ENCODE data around the gene NAT9.

Gene NAT9

DNA sequence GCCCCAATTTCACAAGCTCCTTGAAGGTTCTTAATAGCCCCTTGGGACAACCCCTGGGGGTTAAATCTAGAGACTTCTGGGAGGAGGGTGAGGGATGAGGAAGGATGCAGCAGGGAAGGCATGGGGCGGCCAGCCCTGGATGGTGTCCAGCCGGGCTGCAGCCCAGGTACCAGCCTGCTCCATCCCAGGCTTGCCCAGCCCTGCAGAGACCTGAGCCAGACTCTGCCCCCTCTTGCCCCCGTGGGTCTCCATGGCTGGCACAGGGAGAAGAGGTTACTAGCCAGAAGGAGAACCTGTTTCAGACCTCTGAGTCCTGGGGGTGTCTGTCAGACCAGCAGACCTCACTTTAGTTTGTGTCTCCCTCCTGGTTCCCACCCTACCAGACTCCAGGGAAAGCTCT is 19.3 kb downstream of the NAT9 start:
- H3K4me3 ChIP-seq (ENCODE audit: insufficient read depth, low read depth, low read length, poor library complexity, severe bottlenecking) = no peak overlapping the region
- no peaks in the 10 kb centered on the region for H3K9me3 ChIP-seq (ENCODE audit: control insufficient read depth, low read length)
- no peaks in the 10 kb centered on the region for H3K27me3 ChIP-seq (replicated peaks; ENCODE audit: control insufficient read depth, insufficient read depth, low read length, poor library complexity, severe bottlenecking)
- H3K4me1 ChIP-seq (ENCODE audit: control insufficient read depth, insufficient read depth, low read length, poor library complexity, severe bottlenecking) = peaks cover 87% of the 10 kb centered on the region
- DNase-seq = no peak
- peaks cover 12% of the 10 kb centered on the region for H3K36me3 ChIP-seq (ENCODE audit: control insufficient read depth, insufficient read depth, low read length)
- peak overlapping the region; percentile 58 for H3K27ac ChIP-seq (ENCODE audit: insufficient read depth, low read length, poor library complexity, severe bottlenecking)

DNA sequence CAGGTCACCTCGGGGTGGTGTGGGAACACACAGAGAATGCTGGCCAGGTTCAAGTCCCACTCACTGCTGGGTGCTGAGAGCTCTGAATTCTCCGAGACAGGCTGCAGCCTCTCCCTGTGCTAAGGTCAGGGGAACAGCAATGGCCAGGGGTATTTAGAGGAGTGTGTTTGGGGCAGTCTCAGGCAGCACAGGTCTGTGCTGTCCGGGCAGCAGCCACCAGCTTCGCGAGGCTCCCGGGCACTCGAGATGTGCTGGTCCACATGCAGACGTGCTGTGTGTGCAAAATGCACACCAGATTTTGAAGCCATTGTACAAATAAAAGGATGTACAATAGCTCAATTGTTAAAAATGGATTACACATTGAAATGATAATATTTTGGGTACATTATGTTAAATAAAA is 20.6 kb downstream of the NAT9 start:
- H3K4me1 ChIP-seq (ENCODE audit: control insufficient read depth, insufficient read depth, low read length, poor library complexity, severe bottlenecking) = peaks cover 93% of the 10 kb centered on the region
- peaks cover 10% of the 10 kb centered on the region for H3K36me3 ChIP-seq (ENCODE audit: control insufficient read depth, insufficient read depth, low read length)
- DNase-seq = no peak
- peak overlapping the region; percentile 9 for H3K27ac ChIP-seq (ENCODE audit: insufficient read depth, low read length, poor library complexity, severe bottlenecking)
- H3K9me3 ChIP-seq (ENCODE audit: control insufficient read depth, low read length) = no peaks in the 10 kb centered on the region
- no peaks in the 10 kb centered on the region for H3K27me3 ChIP-seq (replicated peaks; ENCODE audit: control insufficient read depth, insufficient read depth, low read length, poor library complexity, severe bottlenecking)
- H3K4me3 ChIP-seq (ENCODE audit: insufficient read depth, low read depth, low read length, poor library complexity, severe bottlenecking) = no peak overlapping the region

DNA sequence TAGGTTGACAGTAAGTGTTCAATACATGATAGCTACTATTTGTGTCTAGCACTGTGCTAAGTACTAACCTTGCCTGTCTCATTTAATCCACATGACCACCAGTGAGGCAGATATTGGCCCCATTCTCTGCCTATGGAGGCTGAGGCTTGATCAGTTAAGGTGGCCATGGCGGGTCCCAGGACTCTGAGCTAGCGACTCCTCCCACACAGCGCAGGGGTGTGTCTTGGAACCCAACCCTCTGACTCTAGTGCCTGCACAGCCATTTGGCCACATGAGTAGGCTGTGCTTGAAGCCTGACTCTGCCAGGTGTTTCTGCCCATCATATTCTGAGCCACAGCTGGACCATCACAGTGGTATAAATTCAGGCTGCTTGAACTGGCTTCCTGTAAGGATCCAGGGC is 21.3 kb downstream of the NAT9 start:
- DNase-seq = no peak
- H3K27ac ChIP-seq (ENCODE audit: insufficient read depth, low read length, poor library complexity, severe bottlenecking) = peak overlapping the region; percentile 9
- peaks cover 8% of the 10 kb centered on the region for H3K36me3 ChIP-seq (ENCODE audit: control insufficient read depth, insufficient read depth, low read length)
- H3K27me3 ChIP-seq (replicated peaks; ENCODE audit: control insufficient read depth, insufficient read depth, low read length, poor library complexity, severe bottlenecking) = no peaks in the 10 kb centered on the region
- H3K4me1 ChIP-seq (ENCODE audit: control insufficient read depth, insufficient read depth, low read length, poor library complexity, severe bottlenecking) = peaks cover 86% of the 10 kb centered on the region
- H3K4me3 ChIP-seq (ENCODE audit: insufficient read depth, low read depth, low read length, poor library complexity, severe bottlenecking) = no peak overlapping the region
- no peaks in the 10 kb centered on the region for H3K9me3 ChIP-seq (ENCODE audit: control insufficient read depth, low read length)

DNA sequence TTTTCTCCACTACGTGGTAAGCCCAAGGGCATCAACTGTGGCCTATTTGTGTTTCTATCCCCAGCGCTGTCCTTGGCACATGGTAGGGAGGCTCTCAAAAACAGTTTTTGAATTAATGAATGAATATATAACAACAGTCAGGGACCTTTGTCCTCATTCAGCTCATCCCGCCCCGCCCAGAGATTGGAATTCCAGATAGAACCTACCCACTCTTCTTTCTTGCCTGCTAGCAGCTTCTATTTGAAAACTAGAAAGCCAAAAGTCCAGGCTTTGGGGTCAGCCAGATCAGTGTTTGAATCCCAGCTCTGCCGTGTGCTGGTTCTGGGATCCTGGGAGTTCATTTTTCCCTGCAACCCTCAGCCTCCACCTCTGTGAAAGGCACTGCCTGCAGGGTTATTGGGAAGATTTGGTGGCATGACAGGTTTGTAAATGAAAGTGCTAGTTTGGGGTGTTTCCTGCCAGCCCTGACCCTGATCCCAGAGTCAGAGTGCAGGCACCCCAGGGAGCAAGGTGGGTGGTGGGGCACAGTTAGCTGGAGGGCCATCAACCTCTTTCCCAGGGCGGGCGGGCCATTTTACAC is 23.2 kb downstream of the NAT9 start:
- peaks cover 67% of the 10 kb centered on the region for H3K4me1 ChIP-seq (ENCODE audit: control insufficient read depth, insufficient read depth, low read length, poor library complexity, severe bottlenecking)
- no peak for DNase-seq
- H3K36me3 ChIP-seq (ENCODE audit: control insufficient read depth, insufficient read depth, low read length) = peaks cover 8% of the 10 kb centered on the region
- H3K27me3 ChIP-seq (replicated peaks; ENCODE audit: control insufficient read depth, insufficient read depth, low read length, poor library complexity, severe bottlenecking) = no peaks in the 10 kb centered on the region
- no peaks in the 10 kb centered on the region for H3K9me3 ChIP-seq (ENCODE audit: control insufficient read depth, low read length)
- peak overlapping the region; percentile 65 for H3K27ac ChIP-seq (ENCODE audit: insufficient read depth, low read length, poor library complexity, severe bottlenecking)
- H3K4me3 ChIP-seq (ENCODE audit: insufficient read depth, low read depth, low read length, poor library complexity, severe bottlenecking) = no peak overlapping the region

DNA sequence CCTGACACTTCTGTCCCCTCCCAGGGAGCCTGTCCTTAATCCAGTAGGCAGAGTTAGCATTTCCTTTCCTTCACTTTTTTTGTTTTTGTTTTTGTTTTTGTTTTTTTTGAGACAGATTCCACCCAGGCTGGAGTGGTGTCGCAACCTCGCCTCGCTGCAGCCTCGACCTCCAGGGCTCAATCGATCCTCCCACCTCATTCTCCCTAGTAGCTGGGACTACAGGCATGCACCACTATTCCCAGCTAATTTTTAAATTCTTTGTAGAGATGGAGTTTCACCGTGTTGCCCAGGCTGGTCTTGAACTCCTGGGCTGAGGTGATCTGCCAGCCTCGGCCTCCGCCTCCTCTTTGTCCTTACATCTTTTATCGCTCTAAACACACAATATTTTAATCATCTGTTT is 23.7 kb downstream of the NAT9 start:
- Histone ChIP-seq H3K4me3 (ENCODE audit: insufficient read depth, low read depth, low read length, poor library complexity, severe bottlenecking) (no peak overlapping the region), H3K9me3 (ENCODE audit: control insufficient read depth, low read length) (no peaks in the 10 kb centered on the region), H3K27me3 (replicated peaks; ENCODE audit: control insufficient read depth, insufficient read depth, low read length, poor library complexity, severe bottlenecking) (no peaks in the 10 kb centered on the region), H3K4me1 (ENCODE audit: control insufficient read depth, insufficient read depth, low read length, poor library complexity, severe bottlenecking) (peaks cover 67% of the 10 kb centered on the region), H3K27ac (ENCODE audit: insufficient read depth, low read length, poor library complexity, severe bottlenecking) (peak overlapping the region; percentile 65), H3K36me3 (ENCODE audit: control insufficient read depth, insufficient read depth, low read length) (peaks cover 8% of the 10 kb centered on the region)
- DNase-seq = no peak

DNA sequence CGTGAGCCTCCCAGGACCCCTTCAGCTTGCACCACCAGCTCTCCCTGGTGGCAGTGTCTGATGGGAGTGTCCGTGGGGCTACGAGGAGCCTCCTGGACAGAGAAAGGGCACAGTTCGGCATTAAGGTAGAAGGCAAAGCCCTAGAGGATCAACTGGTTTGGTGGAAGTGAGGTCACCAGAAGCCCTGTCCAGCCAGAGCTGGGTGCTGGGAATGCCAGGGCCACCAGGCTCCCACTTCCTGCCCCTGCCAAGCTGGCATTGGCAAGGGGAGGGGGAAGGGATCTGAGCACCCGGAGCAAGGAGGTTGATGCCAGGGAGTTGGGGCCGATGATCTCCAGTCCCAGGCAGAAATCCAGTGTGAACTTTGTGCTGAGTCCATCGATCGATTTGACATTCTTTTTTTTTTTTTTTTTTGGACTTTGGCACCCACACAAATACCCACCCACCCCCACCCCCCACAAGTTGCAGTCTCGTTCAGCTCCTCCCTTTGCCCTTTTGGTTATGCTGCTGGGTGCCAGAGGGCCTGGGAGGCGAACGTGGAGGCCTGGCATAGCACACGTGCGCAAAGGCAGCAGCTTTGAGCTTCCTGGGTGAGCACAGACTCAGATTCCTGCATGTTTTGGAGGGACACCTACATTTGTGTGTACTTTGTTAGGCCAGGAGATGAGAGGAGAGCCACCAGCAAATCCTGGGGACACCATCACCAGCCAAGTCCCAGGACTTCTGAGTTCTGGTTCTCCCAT is 25.6 kb downstream of the NAT9 start:
- H3K36me3 ChIP-seq (ENCODE audit: control insufficient read depth, insufficient read depth, low read length) = peaks cover 8% of the 10 kb centered on the region
- H3K4me3 ChIP-seq (ENCODE audit: insufficient read depth, low read depth, low read length, poor library complexity, severe bottlenecking) = peak overlapping the region; percentile 99
- H3K27me3 ChIP-seq (replicated peaks; ENCODE audit: control insufficient read depth, insufficient read depth, low read length, poor library complexity, severe bottlenecking) = no peaks in the 10 kb centered on the region
- H3K27ac ChIP-seq (ENCODE audit: insufficient read depth, low read length, poor library complexity, severe bottlenecking) = peak overlapping the region; percentile 82
- DNase-seq = no peak
- H3K9me3 ChIP-seq (ENCODE audit: control insufficient read depth, low read length) = no peaks in the 10 kb centered on the region
- H3K4me1 ChIP-seq (ENCODE audit: control insufficient read depth, insufficient read depth, low read length, poor library complexity, severe bottlenecking) = peaks cover 64% of the 10 kb centered on the region

DNA sequence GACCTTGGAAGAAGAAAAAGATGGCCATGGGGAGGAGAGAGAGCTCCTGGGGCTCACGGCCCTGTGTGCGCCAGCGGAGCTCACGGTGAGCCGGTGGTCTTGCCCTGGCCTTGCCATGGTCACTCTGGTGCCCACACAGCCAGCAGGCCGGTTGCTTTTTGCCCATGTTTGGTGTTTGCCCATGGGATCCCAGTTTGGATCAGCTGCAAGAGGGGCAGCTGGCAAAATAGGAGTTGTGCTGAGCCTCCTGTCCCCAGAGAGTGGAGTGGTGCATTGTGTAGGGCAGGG is 26.2 kb downstream of the NAT9 start:
- H3K9me3 ChIP-seq (ENCODE audit: control insufficient read depth, low read length) = no peaks in the 10 kb centered on the region
- peak overlapping the region; percentile 99 for H3K4me3 ChIP-seq (ENCODE audit: insufficient read depth, low read depth, low read length, poor library complexity, severe bottlenecking)
- peaks cover 8% of the 10 kb centered on the region for H3K36me3 ChIP-seq (ENCODE audit: control insufficient read depth, insufficient read depth, low read length)
- H3K4me1 ChIP-seq (ENCODE audit: control insufficient read depth, insufficient read depth, low read length, poor library complexity, severe bottlenecking) = peaks cover 64% of the 10 kb centered on the region
- H3K27ac ChIP-seq (ENCODE audit: insufficient read depth, low read length, poor library complexity, severe bottlenecking) = peak overlapping the region; percentile 82
- no peaks in the 10 kb centered on the region for H3K27me3 ChIP-seq (replicated peaks; ENCODE audit: control insufficient read depth, insufficient read depth, low read length, poor library complexity, severe bottlenecking)
- no peak for DNase-seq

DNA sequence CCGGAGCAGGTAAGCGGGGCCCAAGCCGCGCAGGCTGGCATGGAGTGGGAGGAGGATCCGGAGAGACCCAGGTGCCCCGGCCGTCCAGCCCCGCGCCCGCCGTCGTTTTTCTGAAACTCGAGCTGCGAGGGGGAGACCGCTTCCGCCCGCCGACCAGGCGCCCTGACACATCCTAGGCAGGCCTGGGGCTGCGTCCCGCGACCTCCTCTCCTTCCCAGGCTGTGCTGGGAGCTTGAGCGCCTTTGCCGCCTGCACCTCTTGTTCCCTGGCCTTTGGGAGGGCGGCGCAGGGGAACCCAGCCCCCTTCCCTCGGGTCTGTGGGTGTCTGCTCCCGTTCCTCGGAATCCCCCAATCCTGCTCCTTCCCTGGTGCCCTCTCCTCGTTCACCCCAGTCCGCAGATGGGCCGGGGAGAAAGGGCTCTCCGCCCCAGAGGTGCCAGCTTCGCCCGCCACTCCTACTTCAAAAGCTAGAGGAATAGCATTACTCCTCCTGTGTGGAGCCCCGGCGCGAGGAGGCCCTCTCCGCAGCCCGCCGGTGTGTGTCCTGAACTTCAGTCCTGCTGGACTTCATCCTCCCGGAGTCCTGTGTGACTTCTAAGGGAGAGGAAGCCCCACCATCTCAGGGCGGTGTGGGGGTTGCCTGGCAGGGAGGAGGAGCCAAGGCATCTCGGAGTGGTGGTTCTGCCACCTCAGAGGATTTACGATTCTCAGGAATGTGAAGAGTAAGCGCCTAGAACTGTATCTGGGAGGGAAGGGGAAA is 26.7 kb downstream of the NAT9 start:
- H3K27ac ChIP-seq (ENCODE audit: insufficient read depth, low read length, poor library complexity, severe bottlenecking) = peak overlapping the region; percentile 82
- DNase-seq = no peak
- no peaks in the 10 kb centered on the region for H3K9me3 ChIP-seq (ENCODE audit: control insufficient read depth, low read length)
- H3K27me3 ChIP-seq (replicated peaks; ENCODE audit: control insufficient read depth, insufficient read depth, low read length, poor library complexity, severe bottlenecking) = no peaks in the 10 kb centered on the region
- H3K4me3 ChIP-seq (ENCODE audit: insufficient read depth, low read depth, low read length, poor library complexity, severe bottlenecking) = peak overlapping the region; percentile 99
- H3K36me3 ChIP-seq (ENCODE audit: control insufficient read depth, insufficient read depth, low read length) = peaks cover 8% of the 10 kb centered on the region
- peaks cover 64% of the 10 kb centered on the region for H3K4me1 ChIP-seq (ENCODE audit: control insufficient read depth, insufficient read depth, low read length, poor library complexity, severe bottlenecking)

DNA sequence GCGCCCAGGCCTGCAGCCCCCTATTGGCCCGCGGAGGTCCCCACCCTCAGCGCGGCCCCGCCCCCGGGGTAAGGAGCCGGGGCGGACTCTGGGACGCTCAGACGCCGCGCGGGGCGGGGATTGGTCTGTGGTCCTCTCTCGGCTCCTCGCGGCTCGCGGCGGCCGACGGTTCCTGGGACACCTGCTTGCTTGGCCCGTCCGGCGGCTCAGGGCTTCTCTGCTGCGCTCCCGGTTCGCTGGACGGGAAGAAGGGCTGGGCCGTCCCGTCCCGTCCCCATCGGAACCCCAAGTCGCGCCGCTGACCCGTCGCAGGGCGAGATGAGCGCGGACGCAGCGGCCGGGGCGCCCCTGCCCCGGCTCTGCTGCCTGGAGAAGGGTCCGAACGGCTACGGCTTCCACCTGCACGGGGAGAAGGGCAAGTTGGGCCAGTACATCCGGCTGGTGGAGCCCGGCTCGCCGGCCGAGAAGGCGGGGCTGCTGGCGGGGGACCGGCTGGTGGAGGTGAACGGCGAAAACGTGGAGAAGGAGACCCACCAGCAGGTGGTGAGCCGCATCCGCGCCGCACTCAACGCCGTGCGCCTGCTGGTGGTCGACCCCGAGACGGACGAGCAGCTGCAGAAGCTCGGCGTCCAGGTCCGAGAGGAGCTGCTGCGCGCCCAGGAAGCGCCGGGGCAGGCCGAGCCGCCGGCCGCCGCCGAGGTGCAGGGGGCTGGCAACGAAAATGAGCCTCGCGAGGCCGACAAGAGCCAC is 27.4 kb downstream of the NAT9 start, which contains the start of gene NHERF1:
Gene NHERF1, plus strand, starts transcription at position 100 of the 750 bp plus-strand sequence. Its CDS starts 219 bp downstream, at position 319.
- Histone ChIP-seq H3K36me3 (ENCODE audit: control insufficient read depth, insufficient read depth, low read length) (peaks cover 8% of the 10 kb centered on the region), H3K4me1 (ENCODE audit: control insufficient read depth, insufficient read depth, low read length, poor library complexity, severe bottlenecking) (peaks cover 65% of the 10 kb centered on the region), H3K9me3 (ENCODE audit: control insufficient read depth, low read length) (no peaks in the 10 kb centered on the region), H3K27me3 (replicated peaks; ENCODE audit: control insufficient read depth, insufficient read depth, low read length, poor library complexity, severe bottlenecking) (no peaks in the 10 kb centered on the region), H3K4me3 (ENCODE audit: insufficient read depth, low read depth, low read length, poor library complexity, severe bottlenecking) (peak within 1 kb of the TSS; percentile 99), H3K27ac (ENCODE audit: insufficient read depth, low read length, poor library complexity, severe bottlenecking) (peak within 1 kb of the TSS; percentile 82)
- peak; percentile 89 to 91 (median 90) for DNase-seq

DNA sequence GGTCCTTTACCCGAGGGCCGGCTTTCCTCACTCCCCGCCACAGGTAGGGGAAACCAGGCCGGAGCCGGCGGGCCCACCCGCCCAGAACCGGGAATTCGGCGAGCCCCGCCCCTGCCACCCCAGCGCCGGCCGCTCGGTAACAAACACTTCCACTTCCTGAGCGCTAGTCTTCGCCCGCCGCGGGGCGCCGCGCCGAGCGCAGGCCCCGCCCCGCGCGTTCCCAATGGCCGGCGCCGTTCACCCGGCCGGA is 27.9 kb downstream of the NAT9 start:
- peaks cover 65% of the 10 kb centered on the region for H3K4me1 ChIP-seq (ENCODE audit: control insufficient read depth, insufficient read depth, low read length, poor library complexity, severe bottlenecking)
- H3K27ac ChIP-seq (ENCODE audit: insufficient read depth, low read length, poor library complexity, severe bottlenecking) = peak overlapping the region; percentile 51
- H3K4me3 ChIP-seq (ENCODE audit: insufficient read depth, low read depth, low read length, poor library complexity, severe bottlenecking) = peak overlapping the region; percentile 99
- no peaks in the 10 kb centered on the region for H3K27me3 ChIP-seq (replicated peaks; ENCODE audit: control insufficient read depth, insufficient read depth, low read length, poor library complexity, severe bottlenecking)
- no peak for DNase-seq
- no peaks in the 10 kb centered on the region for H3K9me3 ChIP-seq (ENCODE audit: control insufficient read depth, low read length)
- H3K36me3 ChIP-seq (ENCODE audit: control insufficient read depth, insufficient read depth, low read length) = peaks cover 8% of the 10 kb centered on the region
